Esophagus squamous epithelium (tissue), 5 donors: Measurements from ENCODE around the gene RAB19. TPM values are rescaled to one million over a fixed set of nuclear protein-coding genes. Genes with fewer than 3 reads are reported as not detected.

Source experiments
- DNase-seq: peaks from one replicate; lab custom pipeline; 2025; lab: John Stamatoyannopoulos, UW
- H3K27ac ChIP-seq, 4 donors: fragments of 200-600 bp; sonication (generic); one replicate each; pipeline ENCODE4 v1.5.1; 2016 to 2019; ENCODE audit warnings: mild to moderate bottlenecking in 1 of 4
- H3K27me3 ChIP-seq, 4 donors: fragments of 200-600 bp; sonication (generic); 1 replicate in 3 of 4; 2 replicates in 1 of 4; pipeline versions ENCODE4 v1.5.1 to v1.6.0; 2017 to 2021; ENCODE audit warnings: antibody characterized with exemption in 1 of 4
- H3K36me3 ChIP-seq, 3 donors: fragments of 200-600 bp; sonication (generic); one replicate each; pipeline ENCODE4 v1.5.1; 2016 to 2019
- H3K4me1 ChIP-seq, 3 donors: fragments of 200-600 bp; sonication (generic); one replicate each; pipeline ENCODE4 v1.5.1; 2017 to 2019
- H3K4me3 ChIP-seq, 4 donors: fragments of 200-600 bp; sonication (generic); 1 replicate in 3 of 4; 2 replicates in 1 of 4; pipeline ENCODE4 v1.5.1; 2016 to 2019; ENCODE audit warnings: mild to moderate bottlenecking in 2 of 4, moderate library complexity in 1 of 4
- H3K9me3 ChIP-seq, 3 donors: fragments of 200-600 bp; sonication (generic); one replicate each; pipeline ENCODE4 v1.5.1; 2016 to 2019
- POLR2A ChIP-seq, 4 donors: fragments of 450-650 bp; IDR thresholded peaks; one replicate each; pipeline ENCODE4 v1.6.1; 2017; ENCODE audit warnings: antibody characterized with exemption in 4 of 4, mild to moderate bottlenecking in 4 of 4, moderate library complexity in 3 of 4
- WGBS, 2 donors: methylation state at CpG; one replicate each; pipeline ENCODE4 v1.1.5; 2018; 5-methylcytosine and 5-hydroxymethylcytosine counted together
- intact Hi-C: fragments of 100-400 bp; cut with DNase I; formaldehyde crosslinking; loops from one replicate; pipeline ENCODE4 v1.15.0; 2022
- total RNA-seq, 4 donors: library from RNA; depleted of rRNA; stranded (reverse); fragments of >200 nt; gene quantifications; one replicate each; pipeline ENCODE4 v1.1.0, GENCODE V29; 2016
- TF ChIP-seq, protein P1 (sequence below), 6 experiments: fragments of 450-650 bp in 4 of 6; fragments of 200-600 bp in 2 of 6; sonication (generic) in 2 of 6; IDR thresholded peaks; one replicate each; pipeline ENCODE4 v1.5.1; 2016 to 2019; ENCODE audit warnings: antibody characterized with exemption in 6 of 6, mild to moderate bottlenecking in 4 of 6, moderate library complexity in 4 of 6
- donor health status: DM: yes; HTN: yes; CAD: no.

Gene RAB19
- total RNA-seq, 4 donors from 2014 or later, result 0.57 to 0.68 TPM; not detected in 2

DNA sequence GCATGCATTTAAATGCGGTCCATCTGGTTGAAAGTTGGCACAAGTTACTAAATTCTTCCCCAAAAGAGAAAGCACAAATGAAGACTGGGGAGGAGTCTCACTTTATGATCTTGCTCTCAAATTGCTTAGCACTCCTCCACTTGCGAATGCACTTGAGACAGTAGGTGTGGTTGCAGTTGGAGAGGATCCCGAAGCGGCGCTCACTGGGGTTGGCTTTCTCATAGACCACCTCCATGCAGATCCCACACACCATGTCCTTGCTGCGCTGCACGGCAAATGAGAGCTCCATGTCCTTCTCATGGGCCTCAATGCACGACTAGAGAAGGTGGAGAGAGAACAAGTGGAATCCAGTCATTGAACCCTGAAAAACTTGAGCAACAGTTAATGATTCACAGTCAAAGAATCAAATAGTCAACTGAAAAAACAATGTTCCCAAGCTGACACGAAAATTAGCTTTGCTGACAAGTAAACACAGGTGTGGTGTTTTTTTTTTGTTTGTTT, 52.7 kb downstream of the RAB19 start:
- TF ChIP-seq POLR2A (IDR thresholded peaks at IDR 0.05), result no peak
- TF ChIP-seq, protein P1, sequence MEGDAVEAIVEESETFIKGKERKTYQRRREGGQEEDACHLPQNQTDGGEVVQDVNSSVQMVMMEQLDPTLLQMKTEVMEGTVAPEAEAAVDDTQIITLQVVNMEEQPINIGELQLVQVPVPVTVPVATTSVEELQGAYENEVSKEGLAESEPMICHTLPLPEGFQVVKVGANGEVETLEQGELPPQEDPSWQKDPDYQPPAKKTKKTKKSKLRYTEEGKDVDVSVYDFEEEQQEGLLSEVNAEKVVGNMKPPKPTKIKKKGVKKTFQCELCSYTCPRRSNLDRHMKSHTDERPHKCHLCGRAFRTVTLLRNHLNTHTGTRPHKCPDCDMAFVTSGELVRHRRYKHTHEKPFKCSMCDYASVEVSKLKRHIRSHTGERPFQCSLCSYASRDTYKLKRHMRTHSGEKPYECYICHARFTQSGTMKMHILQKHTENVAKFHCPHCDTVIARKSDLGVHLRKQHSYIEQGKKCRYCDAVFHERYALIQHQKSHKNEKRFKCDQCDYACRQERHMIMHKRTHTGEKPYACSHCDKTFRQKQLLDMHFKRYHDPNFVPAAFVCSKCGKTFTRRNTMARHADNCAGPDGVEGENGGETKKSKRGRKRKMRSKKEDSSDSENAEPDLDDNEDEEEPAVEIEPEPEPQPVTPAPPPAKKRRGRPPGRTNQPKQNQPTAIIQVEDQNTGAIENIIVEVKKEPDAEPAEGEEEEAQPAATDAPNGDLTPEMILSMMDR (IDR thresholded peaks at IDR 0.05), result no peak
- intact Hi-C loops, result no loop called here
- WGBS, 2 donors, result 69 to 84% methylated on average over 4 to 8 of the region's 9 CpGs
- Histone ChIP-seq H3K27me3 (no peaks in the 10 kb centered on the region), H3K36me3 (peaks cover 4 to 100% (median 27%) of the 10 kb centered on the region in 3 donors), H3K4me3 (no peak overlapping the region), H3K27ac (no peak overlapping the region), H3K9me3 (no peaks in the 10 kb centered on the region), H3K4me1 (no peaks in the 10 kb centered on the region)
- DNase-seq, result no peak

DNA sequence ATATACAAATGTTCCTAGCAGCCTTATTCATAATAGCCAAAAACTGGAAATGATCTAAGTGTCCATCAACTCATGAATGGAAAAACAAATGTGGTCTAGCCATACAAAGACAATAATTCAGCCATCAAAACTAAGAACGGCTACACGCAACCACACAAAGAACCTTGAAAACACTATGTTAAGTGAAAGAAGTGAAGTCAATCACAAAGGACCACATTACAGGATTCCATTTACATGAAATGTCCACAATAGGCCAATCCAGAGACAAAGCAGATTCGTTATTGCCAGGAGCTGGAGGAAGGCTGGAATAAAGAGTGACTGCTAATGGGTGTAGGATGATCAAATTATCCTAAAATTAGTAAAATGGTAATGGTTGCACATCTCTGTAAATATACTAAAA, 54.3 kb downstream of the RAB19 start:
- intact Hi-C loops, result no loop called here
- WGBS, 2 donors, result 78 to 87% methylated on average over 3 of the region's 3 CpGs
- peaks cover 4 to 100% (median 27%) of the 10 kb centered on the region in 3 donors for H3K36me3 ChIP-seq

DNA sequence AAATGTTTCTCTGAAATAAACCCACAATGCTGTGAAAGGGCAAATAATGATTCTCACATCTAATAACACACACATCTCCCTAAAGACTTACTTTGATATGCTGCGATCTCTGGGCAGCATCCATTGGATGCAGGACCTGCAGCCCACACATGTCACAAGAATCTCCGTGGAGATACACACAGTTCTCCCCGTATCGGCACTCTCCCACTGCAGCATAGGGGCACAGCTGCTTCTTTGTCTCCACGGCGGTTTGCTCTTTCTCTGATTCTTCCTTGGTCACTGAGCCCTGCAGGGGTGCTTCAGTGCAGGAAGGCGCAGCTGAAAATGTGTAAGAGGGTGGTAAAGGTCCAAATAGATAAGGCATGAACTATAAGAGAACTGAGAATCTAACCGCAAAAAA, 55.1 kb downstream of the RAB19 start:
- TF ChIP-seq POLR2A (IDR thresholded peaks at IDR 0.05), result no peak
- TF ChIP-seq, protein P1 (IDR thresholded peaks at IDR 0.05), result no peak
- H3K27ac ChIP-seq, result no peak overlapping the region
- H3K9me3 ChIP-seq, result no peaks in the 10 kb centered on the region
- peaks cover 4 to 100% (median 27%) of the 10 kb centered on the region in 3 donors for H3K36me3 ChIP-seq
- H3K27me3 ChIP-seq, result no peaks in the 10 kb centered on the region
- intact Hi-C loops, result no loop called here
- H3K4me3 ChIP-seq, result no peak overlapping the region
- H3K4me1 ChIP-seq, result no peaks in the 10 kb centered on the region
- DNase-seq, result no peak
- WGBS, 2 donors, result 90 to 96% methylated on average over 8 of the region's 8 CpGs

More for the DNA sequence above, 54.3 kb downstream of the RAB19 start:
- H3K4me1 ChIP-seq, result no peaks in the 10 kb centered on the region
- DNase-seq, result no peak
- H3K9me3 ChIP-seq, result no peaks in the 10 kb centered on the region
- TF ChIP-seq POLR2A (IDR thresholded peaks at IDR 0.05), result no peak
- TF ChIP-seq, protein P1 (IDR thresholded peaks at IDR 0.05), result no peak
- H3K27ac ChIP-seq, result no peak overlapping the region
- no peak overlapping the region for H3K4me3 ChIP-seq
- no peaks in the 10 kb centered on the region for H3K27me3 ChIP-seq

DNA sequence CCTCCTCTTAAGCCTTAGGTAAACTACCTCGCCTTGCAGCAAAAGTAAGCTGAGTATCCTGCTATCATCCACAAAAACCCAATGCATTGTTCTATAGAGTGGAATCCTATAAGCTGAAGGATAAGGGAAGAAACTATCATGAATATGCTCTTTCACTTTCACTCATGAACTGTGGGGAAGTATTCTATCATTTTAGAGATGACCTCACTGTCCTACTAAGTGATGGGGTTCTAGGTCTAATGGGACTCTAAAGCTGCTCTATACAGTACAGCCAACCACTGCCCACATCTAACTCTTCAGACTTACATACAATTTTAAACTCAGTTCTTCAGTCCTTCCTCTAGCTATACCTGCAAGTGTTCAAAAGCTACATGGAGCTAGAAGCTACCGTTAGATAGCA, 59.3 kb downstream of the RAB19 start:
- H3K4me1 ChIP-seq, result no peaks in the 10 kb centered on the region
- no peaks in the 10 kb centered on the region for H3K27me3 ChIP-seq
- DNase-seq, result no peak
- no peak overlapping the region for H3K4me3 ChIP-seq
- 96 to 100% methylated on average over 2 of the region's 2 CpGs for WGBS, 2 donors
- no peak overlapping the region for H3K27ac ChIP-seq
- TF ChIP-seq, protein P1 (IDR thresholded peaks at IDR 0.05), result no peak
- TF ChIP-seq POLR2A (IDR thresholded peaks at IDR 0.05), result no peak
- H3K36me3 ChIP-seq, result peaks cover 4 to 100% (median 20%) of the 10 kb centered on the region in 3 donors
- intact Hi-C loops, result no loop called here
- H3K9me3 ChIP-seq, result no peaks in the 10 kb centered on the region

DNA sequence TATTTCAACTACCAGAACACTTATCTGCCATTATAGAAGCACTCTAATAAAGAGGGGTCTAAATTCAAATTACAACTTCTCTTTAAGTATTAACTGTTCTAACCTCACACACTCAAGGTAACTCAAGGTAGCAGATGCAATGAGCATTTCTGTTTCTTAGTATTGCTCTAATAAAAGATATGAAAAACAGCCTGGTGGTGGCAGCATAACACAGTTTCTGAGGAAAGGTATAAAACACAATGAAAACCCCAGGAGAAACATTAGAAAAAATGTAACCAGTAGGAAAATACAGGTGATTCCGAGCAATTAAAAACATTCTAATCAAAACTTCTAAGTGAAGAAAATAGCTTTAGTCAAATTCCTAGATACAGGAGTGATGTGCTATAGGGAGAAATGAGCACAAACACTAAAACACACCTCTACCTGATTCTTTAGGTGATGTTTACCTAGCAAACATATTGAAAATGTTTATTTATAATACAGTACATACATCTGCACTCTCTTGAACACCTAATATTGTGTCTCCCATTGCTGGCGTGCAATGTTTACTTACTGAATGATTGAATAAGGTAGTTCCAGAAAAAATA, 72.0 kb downstream of the RAB19 start:
- 33 to 43% methylated on average over 2 of the region's 2 CpGs for WGBS, 2 donors
- H3K4me1 ChIP-seq, result peaks cover 3 to 50% (median 15%) of the 10 kb centered on the region in 3 donors
- no peak for TF ChIP-seq POLR2A (IDR thresholded peaks at IDR 0.05)
- TF ChIP-seq, protein P1 (IDR thresholded peaks at IDR 0.05), result peak; percentile 32 to 70 (median 47)
- DNase-seq, result no peak
- no peaks in the 10 kb centered on the region for H3K9me3 ChIP-seq
- no peak overlapping the region for H3K4me3 ChIP-seq
- no peaks in the 10 kb centered on the region for H3K27me3 ChIP-seq
- H3K36me3 ChIP-seq, result peaks cover 0 to 15% (median 0%) of the 10 kb centered on the region in 3 donors
- intact Hi-C loops, result no loop called here
- H3K27ac ChIP-seq, result no peak overlapping the region
